Large intestine (tissue), 3 donors: ENCODE results near the gene MC2R. TPM values are rescaled to one million over a fixed set of nuclear protein-coding genes. Genes with fewer than 3 reads are reported as not detected.
"Not testable (repeated sequence)": the region's sequence is repeated elsewhere in the genome, so short reads cannot be mapped to it uniquely, and the experiment has no call there.

ENCODE experiments used
- DNase-seq, 2 donors: peaks; one replicate each; pipeline versions ENCODE4 v3.0.0 to v3.0.0-alpha.2; 2013
- H3K27ac ChIP-seq: one replicate; pipeline ENCODE4 v1.5.1; 2013; ENCODE audit warnings: low read length
- H3K27me3 ChIP-seq: 2 replicates; pipeline ENCODE4 v1.6.1; 2013; ENCODE audit warnings: low read length; ENCODE audit not compliant: control insufficient read depth, insufficient read depth
- H3K36me3 ChIP-seq: 2 replicates; pipeline ENCODE4 v1.6.1; 2013; ENCODE audit warnings: low read length; ENCODE audit not compliant: control insufficient read depth, insufficient read depth
- H3K4me1 ChIP-seq: one replicate; pipeline ENCODE4 v1.6.1; 2013; ENCODE audit warnings: low read length; ENCODE audit not compliant: control insufficient read depth, insufficient read depth
- H3K4me3 ChIP-seq: one replicate; pipeline ENCODE4 v1.5.1; 2013; ENCODE audit warnings: low read length
- H3K9me3 ChIP-seq: one replicate; pipeline ENCODE4 v1.6.1; 2013; ENCODE audit warnings: mild to moderate bottlenecking, low read depth, low read length, moderate library complexity; ENCODE audit not compliant: control insufficient read depth
- WGBS: methylation state at CpG from one replicate; pipeline ENCODE4 v1.1.5; 2013; ENCODE audit warnings: low lambda C conversion rate; ENCODE audit not compliant: insufficient coverage; 5-methylcytosine and 5-hydroxymethylcytosine counted together
- polyA plus RNA-seq: library from polyadenylated mRNA; unstranded; fragments of 120-200 nt; gene quantifications from one replicate; pipeline ENCODE4 v1.2.1, GENCODE V29; 2013

MC2R gene
- polyA plus RNA-seq, 1 donor = 0.06 TPM

GRCh38 chr18:13877157-13877556, 38.2 kb downstream of the MC2R start:
- no peak overlapping the region for H3K27ac ChIP-seq
- H3K27me3 ChIP-seq = peaks cover 9% of the 10 kb centered on the region
- no peak for DNase-seq
- H3K9me3 ChIP-seq = no peaks in the 10 kb centered on the region
- no CpG with 5 or more reads among the region's 4 CpGs for WGBS
- peaks cover 18% of the 10 kb centered on the region for H3K4me1 ChIP-seq
- H3K4me3 ChIP-seq = no peak overlapping the region
- H3K36me3 ChIP-seq = no peaks in the 10 kb centered on the region

GRCh38 chr18:13874558-13874957, 40.8 kb downstream of the MC2R start:
- H3K9me3 ChIP-seq = no peaks in the 10 kb centered on the region
- H3K4me3 ChIP-seq = no peak overlapping the region
- H3K27ac ChIP-seq = no peak overlapping the region
- peaks cover 5% of the 10 kb centered on the region for H3K4me1 ChIP-seq
- H3K36me3 ChIP-seq = no peaks in the 10 kb centered on the region
- no CpG with 5 or more reads among the region's 4 CpGs for WGBS
- H3K27me3 ChIP-seq = peaks cover 26% of the 10 kb centered on the region
- no peak for DNase-seq

GRCh38 chr18:13872932-13873331, 42.4 kb downstream of the MC2R start:
- Histone ChIP-seq H3K4me1 (no peaks in the 10 kb centered on the region), H3K27me3 (peaks cover 39% of the 10 kb centered on the region), H3K36me3 (no peaks in the 10 kb centered on the region), H3K27ac (no peak overlapping the region), H3K9me3 (no peaks in the 10 kb centered on the region), H3K4me3 (no peak overlapping the region)
- no CpG with 5 or more reads among the region's 5 CpGs for WGBS
- DNase-seq = no peak

GRCh38 chr18:13872373-13872772, 43.0 kb downstream of the MC2R start:
- H3K27ac ChIP-seq = no peak overlapping the region
- H3K4me1 ChIP-seq = no peaks in the 10 kb centered on the region
- no peaks in the 10 kb centered on the region for H3K9me3 ChIP-seq
- H3K4me3 ChIP-seq = no peak overlapping the region
- H3K36me3 ChIP-seq = no peaks in the 10 kb centered on the region
- 88% methylated on average over 1 of the region's 14 CpGs for WGBS
- no peak for DNase-seq
- H3K27me3 ChIP-seq = peaks cover 42% of the 10 kb centered on the region

GRCh38 chr18:13871701-13872100, 43.6 kb downstream of the MC2R start:
- Histone ChIP-seq H3K4me1 (no peaks in the 10 kb centered on the region), H3K9me3 (no peaks in the 10 kb centered on the region), H3K4me3 (no peak overlapping the region), H3K27ac (no peak overlapping the region), H3K27me3 (peaks cover 46% of the 10 kb centered on the region), H3K36me3 (no peaks in the 10 kb centered on the region)
- WGBS = 56% methylated on average over 4 of the region's 13 CpGs
- DNase-seq = no peak

- peaks cover 44% of the 10 kb centered on the region for H3K27me3 ChIP-seq
- no peak for DNase-seq
- no peak overlapping the region for H3K4me3 ChIP-seq
- H3K27ac ChIP-seq = no peak overlapping the region
- no CpG with 5 or more reads among the region's 51 CpGs for WGBS
- H3K4me1 ChIP-seq = no peaks in the 10 kb centered on the region
- H3K36me3 ChIP-seq = no peaks in the 10 kb centered on the region
- H3K9me3 ChIP-seq = no peaks in the 10 kb centered on the region
Measured at GRCh38 chr18:13868501-13869271, 46.6 kb downstream of the MC2R start.

GRCh38 chr18:13862898-13863297, 52.4 kb downstream of the MC2R start:
- peak; percentile 33 to 45 for DNase-seq
- not testable (repeated sequence) for H3K4me3 ChIP-seq, H3K27me3 ChIP-seq, H3K36me3 ChIP-seq, H3K4me1 ChIP-seq, H3K9me3 ChIP-seq, H3K27ac ChIP-seq
- no CpG with 5 or more reads among the region's 7 CpGs for WGBS

GRCh38 chr18:13849791-13850190, 65.5 kb downstream of the MC2R start:
- Histone ChIP-seq H3K27me3 (no peaks in the 10 kb centered on the region), H3K36me3 (no peaks in the 10 kb centered on the region), H3K27ac (no peak overlapping the region), H3K4me3 (no peak overlapping the region), H3K9me3 (peaks cover 6% of the 10 kb centered on the region), H3K4me1 (no peaks in the 10 kb centered on the region)
- DNase-seq = no peak
- WGBS = 80% methylated on average over 1 of the region's 4 CpGs

- 100% methylated on average over 4 of the region's 22 CpGs for WGBS
- H3K27me3 ChIP-seq = peaks cover 3% of the 10 kb centered on the region
- no peak overlapping the region for H3K27ac ChIP-seq
- H3K36me3 ChIP-seq = no peaks in the 10 kb centered on the region
- DNase-seq = no peak
- no peak overlapping the region for H3K4me3 ChIP-seq
- H3K9me3 ChIP-seq = peaks cover 3% of the 10 kb centered on the region
- H3K4me1 ChIP-seq = no peaks in the 10 kb centered on the region
Measured at GRCh38 chr18:13836559-13836958, 78.8 kb downstream of the MC2R start.

- peaks cover 3% of the 10 kb centered on the region for H3K27me3 ChIP-seq
- H3K9me3 ChIP-seq = peaks cover 3% of the 10 kb centered on the region
- H3K27ac ChIP-seq = no peak overlapping the region
- no peaks in the 10 kb centered on the region for H3K4me1 ChIP-seq
- H3K4me3 ChIP-seq = no peak overlapping the region
- no peaks in the 10 kb centered on the region for H3K36me3 ChIP-seq
- WGBS = no CpG with 5 or more reads among the region's 6 CpGs
- DNase-seq = no peak
Measured at GRCh38 chr18:13835202-13835601, 80.1 kb downstream of the MC2R start.

GRCh38 chr18:13834496-13835015, 80.8 kb downstream of the MC2R start:
- H3K9me3 ChIP-seq = peaks cover 3% of the 10 kb centered on the region
- no peak overlapping the region for H3K4me3 ChIP-seq
- DNase-seq = no peak
- H3K27me3 ChIP-seq = peaks cover 3% of the 10 kb centered on the region
- no peaks in the 10 kb centered on the region for H3K4me1 ChIP-seq
- WGBS = no CpG with 5 or more reads among the region's 8 CpGs
- H3K36me3 ChIP-seq = no peaks in the 10 kb centered on the region
- no peak overlapping the region for H3K27ac ChIP-seq
